Activated T-cell treated with anti-CD3 and anti-CD28 coated beads for 4 hours (primary cell): ENCODE results near the gene C22orf15.

Experiments
- DNase-seq: peaks from one replicate; pipeline ENCODE4 v3.0.0-alpha.2; 2020

C22orf15 gene

DNA sequence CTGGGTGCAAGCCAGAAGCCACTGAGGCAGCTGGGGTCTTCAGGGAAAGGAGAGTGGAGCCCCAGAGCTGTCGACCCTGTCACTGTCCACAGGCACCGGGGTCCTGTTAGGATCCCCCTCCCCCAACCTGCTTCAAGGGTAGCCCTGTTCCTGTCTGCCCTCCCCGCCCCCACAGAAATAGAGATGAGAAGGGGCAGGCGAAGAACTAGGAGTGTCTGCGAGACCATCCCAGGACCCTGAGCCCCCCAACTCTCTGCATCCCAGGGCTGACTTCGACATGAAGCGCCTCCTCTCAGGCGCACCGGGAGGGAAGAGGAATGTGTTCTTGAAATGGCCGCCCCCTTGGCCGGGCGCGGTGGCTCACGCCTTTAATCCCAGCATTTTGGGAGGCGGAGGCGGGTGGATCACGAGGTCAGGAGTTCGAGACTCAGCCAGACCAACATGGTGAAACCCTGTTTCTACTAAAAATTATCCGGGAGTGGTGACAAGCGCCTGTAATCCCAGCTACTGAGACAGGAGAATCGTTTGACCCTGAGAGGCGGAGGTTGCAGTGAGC is 11.3 kb upstream of the C22orf15 start:
- DNase-seq, result no peak

GRCh38 chr22:23752090-23752691 is 10.6 kb upstream of the C22orf15 start:
- DNase-seq, result no peak

GRCh38 chr22:23752750-23753149 is 10.0 kb upstream of the C22orf15 start:
- no peak for DNase-seq

- DNase-seq, result no peak
Observed at GRCh38 chr22:23753385-23753784, 9.4 kb upstream of the C22orf15 start.

DNA sequence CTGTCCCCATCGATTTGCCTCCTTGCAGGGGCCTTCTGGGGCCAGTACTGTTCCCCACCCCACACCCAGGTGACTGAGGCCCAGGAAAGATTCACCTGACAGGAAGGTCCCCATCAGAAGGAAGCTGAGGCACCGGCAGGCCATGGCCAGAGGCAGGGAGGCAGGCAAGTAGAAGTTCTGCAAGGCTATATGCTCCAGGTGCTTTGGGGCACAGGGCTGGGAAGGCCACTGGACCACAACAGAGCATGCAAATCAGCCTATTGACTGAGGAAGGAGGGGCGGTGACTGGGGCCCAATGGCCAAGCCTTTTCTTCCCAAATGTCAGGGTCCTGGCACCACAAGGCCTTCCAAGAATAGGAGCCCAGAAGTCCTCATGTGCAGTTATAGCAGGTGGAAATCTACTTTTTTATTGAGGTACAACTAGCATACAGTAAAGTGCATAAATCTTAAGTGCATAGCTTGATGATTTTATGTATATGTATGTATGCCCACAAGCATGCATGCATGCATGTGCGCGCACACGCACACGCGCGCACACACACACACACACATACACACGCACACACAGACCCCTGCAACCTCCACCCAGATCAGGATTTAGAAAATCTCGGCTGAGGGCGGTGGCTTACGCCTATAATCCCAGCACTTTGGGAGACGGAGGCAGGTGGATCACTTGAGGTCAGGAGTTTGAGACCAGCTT is 8.4 kb upstream of the C22orf15 start, which contains the start of gene VPREB3:
TSS of gene VPREB3 (minus strand) at position 206 of the 700 bp plus-strand sequence. CDS start at position 144, 62 bp downstream.
- no peak for DNase-seq

DNA sequence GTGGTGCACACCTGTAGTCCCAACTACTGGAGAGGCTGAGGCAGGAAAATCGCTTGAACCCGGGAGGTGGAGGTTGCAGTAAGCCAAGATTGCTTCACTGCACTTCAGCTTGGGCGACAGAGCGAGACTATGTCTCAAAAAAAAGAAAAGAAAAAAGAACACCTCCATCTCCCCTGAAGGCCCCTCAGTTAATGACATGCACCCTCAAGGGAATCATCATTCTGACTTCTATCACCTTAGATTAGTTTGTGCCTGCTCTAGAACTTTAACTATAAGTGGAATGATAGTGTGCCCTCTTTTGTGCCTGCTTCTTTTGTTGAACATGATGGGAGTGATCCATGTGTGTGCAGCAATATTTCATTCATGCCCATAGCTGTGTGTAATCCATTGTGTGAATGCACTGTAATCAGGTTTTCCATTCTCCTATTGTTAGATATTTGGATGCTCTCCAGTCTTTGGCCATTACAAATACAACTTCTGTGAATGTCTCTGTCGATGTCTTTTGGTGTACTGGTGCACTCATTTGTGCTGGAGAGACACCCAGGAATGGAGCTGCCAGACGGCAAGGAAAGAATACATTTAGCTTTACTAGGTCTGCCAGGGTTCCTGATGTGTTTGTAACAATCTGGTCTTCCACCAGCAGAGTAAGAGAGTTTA is 7.7 kb upstream of the C22orf15 start:
- DNase-seq, result no peak

DNA sequence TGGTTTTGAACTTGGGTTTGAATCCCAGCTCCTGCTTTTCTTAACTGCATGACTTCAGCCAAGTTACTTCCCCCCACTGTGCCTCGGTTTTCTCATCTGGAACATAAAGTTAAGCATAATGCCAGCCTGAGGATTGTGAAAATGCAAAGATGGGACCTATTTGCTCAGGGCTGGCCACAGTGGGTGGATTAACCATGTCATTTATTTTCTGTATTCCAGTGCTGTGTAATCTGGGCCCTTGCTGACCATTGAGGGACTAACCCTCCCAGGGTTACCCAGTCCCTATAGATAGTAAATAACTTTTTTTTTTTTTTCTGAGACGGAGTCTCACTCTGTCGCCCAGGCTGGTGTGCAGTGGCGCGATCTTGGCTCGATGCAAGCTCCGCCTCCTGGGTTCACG is 7.1 kb upstream of the C22orf15 start:
- DNase-seq, result no peak

- no peak for DNase-seq
Observed at GRCh38 chr22:23756891-23757290, 5.9 kb upstream of the C22orf15 start.

DNA sequence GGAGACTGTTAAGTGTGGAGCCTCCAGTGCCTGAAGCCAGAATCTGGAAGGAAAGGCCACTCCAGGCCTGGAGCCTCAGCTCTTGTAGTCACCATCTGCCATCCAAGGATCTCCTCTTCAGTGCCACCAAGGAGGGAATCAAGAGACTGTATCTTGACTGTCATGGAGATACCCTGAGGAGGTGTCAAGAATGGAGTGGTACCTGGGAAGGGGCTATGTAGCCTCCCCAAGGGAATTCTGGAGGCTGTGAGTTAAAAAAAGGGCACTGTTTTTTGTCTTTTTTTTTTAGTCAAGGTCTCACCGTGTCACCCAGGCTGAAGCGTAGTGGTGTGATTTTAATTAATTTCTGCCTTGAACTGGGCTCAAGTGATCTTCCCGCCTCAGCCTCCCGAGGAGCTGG is 3.2 kb upstream of the C22orf15 start:
- DNase-seq, result no peak

- no peak for DNase-seq
Observed at GRCh38 chr22:23760056-23760455, 2.7 kb upstream of the C22orf15 start.

DNA sequence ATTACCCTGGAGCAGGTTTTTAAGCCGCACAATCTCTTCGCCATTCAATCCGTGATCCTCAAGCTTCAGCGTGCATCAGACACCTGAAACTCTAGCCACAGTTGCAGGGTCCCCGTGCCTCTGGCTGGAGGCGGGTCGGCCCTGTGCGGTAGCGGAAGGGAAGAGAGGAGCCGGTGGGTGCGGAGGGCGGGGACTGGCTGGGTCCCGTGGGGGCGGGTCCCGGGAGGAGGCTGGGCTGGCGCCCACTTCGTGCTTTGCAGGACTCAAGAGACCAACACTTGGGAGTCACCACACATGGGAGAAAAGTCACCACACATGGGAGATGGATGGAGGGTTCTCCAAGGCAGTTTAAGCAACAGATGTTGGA is 772 bp downstream of the C22orf15 start:
- peak; percentile 44 for DNase-seq

GRCh38 chr22:23763954-23764353 is 1.2 kb downstream of the C22orf15 start:
- no peak for DNase-seq

GRCh38 chr22:23764899-23765881 is 2.4 kb downstream of the C22orf15 start:
- no peak for DNase-seq

GRCh38 chr22:23767303-23767672 is 4.5 kb downstream of the C22orf15 start:
- DNase-seq, result no peak

- DNase-seq, result peak; percentile 70
Observed at GRCh38 chr22:23767673-23768548, 5.1 kb downstream of the C22orf15 start, which contains the start of gene CHCHD10. TSS of gene CHCHD10 (minus strand) at chr22:23767972. CDS start at chr22:23767874, 98 bp downstream.

- DNase-seq, result no peak
Observed at GRCh38 chr22:23769321-23769965, 6.7 kb downstream of the C22orf15 start.

GRCh38 chr22:23772315-23772648 is 9.5 kb downstream of the C22orf15 start:
- DNase-seq, result no peak

GRCh38 chr22:23772649-23773473 is 10.1 kb downstream of the C22orf15 start, which contains the start of gene MMP11:
TSS of gene MMP11 (plus strand) at chr22:23772849. CDS start at chr22:23772871, 22 bp downstream.
- DNase-seq, result peak; percentile 52

GRCh38 chr22:23773483-23774113 is 10.8 kb downstream of the C22orf15 start:
- DNase-seq, result no peak
